GM12892 (cell line): ENCODE measurements around the gene ZC3H7B. TPM values are rescaled to one million over a fixed set of nuclear protein-coding genes. Genes with fewer than 3 reads are reported as not detected.
"Not testable (repeated sequence)": the region's sequence is repeated elsewhere in the genome, so short reads cannot be mapped to it uniquely, and the experiment has no call there.

Source experiments
- DNase-seq: peaks from one replicate; pipeline ENCODE4 v3.0.0; 2011; ENCODE audit not compliant: insufficient read length
- FAIRE-seq: peaks from 2 replicates; lab custom pipeline; 2011; peaks lifted over from hg19 to GRCh38; lab: Jason Lieb, UNC
- POLR2A ChIP-seq: IDR thresholded peaks from 2 replicates; pipeline ENCODE4 v1.6.1; 2011; ENCODE audit warnings: low read depth, low read length, control low read depth
- POLR2AphosphoS5 ChIP-seq: IDR thresholded peaks from 2 replicates; pipeline ENCODE4 v1.6.1; 2011; ENCODE audit warnings: low read depth, low read length, control low read depth
- TAF1 ChIP-seq: IDR thresholded peaks from 2 replicates; pipeline ENCODE4 v1.6.1; 2011; ENCODE audit warnings: low read depth, mild to moderate bottlenecking, control low read depth, low read length, borderline replicate concordance
- polyA plus RNA-seq: library from polyadenylated mRNA; unstranded; fragments of >200 nt; gene quantifications from one replicate; pipeline ENCODE4 v1.2.1, GENCODE V29; 2012; ENCODE audit warnings: missing spikeins, inconsistent platforms; ENCODE audit not compliant: missing spikeins

The ZC3H7B gene, protein sequence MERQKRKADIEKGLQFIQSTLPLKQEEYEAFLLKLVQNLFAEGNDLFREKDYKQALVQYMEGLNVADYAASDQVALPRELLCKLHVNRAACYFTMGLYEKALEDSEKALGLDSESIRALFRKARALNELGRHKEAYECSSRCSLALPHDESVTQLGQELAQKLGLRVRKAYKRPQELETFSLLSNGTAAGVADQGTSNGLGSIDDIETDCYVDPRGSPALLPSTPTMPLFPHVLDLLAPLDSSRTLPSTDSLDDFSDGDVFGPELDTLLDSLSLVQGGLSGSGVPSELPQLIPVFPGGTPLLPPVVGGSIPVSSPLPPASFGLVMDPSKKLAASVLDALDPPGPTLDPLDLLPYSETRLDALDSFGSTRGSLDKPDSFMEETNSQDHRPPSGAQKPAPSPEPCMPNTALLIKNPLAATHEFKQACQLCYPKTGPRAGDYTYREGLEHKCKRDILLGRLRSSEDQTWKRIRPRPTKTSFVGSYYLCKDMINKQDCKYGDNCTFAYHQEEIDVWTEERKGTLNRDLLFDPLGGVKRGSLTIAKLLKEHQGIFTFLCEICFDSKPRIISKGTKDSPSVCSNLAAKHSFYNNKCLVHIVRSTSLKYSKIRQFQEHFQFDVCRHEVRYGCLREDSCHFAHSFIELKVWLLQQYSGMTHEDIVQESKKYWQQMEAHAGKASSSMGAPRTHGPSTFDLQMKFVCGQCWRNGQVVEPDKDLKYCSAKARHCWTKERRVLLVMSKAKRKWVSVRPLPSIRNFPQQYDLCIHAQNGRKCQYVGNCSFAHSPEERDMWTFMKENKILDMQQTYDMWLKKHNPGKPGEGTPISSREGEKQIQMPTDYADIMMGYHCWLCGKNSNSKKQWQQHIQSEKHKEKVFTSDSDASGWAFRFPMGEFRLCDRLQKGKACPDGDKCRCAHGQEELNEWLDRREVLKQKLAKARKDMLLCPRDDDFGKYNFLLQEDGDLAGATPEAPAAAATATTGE
- polyA plus RNA-seq, result 19.3 TPM

DNA sequence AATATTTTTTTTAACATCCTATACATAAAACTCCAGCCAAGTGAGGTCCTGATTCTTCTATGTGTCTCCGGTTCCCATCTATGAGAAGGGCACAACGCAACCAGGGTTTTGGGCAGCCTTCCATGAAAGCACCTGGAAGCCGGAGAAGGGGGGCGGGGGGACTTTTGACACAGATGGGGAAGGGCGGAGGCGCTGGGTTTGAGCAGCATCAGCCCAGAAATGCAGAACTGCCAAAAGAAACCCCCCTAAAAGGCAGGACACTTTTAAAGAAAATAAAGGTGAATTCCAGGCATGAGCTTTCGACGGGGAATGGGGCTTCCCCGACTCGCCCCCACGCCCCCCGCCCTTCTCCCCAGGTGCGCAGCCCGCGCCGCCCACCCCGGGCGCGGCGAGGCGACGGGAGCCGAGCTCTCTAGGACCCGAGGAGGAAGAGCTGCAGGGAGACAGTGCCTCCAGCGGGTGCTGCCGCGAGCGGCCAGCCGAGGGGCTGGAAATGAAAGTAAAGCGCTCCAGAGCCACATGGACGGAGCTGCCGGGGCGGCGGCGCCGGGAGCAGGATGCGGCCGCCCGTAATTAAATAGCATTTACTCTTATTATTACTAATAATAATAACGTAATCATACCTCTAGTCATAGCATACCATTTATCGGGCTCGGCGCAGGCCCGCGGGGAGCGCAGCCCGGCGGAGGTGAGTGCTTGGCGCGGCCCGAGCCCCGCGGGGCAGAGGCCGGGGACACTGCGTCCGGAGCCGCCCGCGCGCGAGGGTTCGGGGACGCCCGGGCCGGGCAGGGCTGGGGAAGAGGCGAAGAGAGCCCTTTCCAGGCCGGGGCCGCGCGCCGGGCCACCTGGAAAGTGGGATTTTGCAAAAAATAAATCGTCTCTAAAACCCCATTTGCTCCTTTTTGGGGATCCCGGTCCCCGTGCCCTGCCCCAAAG, at the start of gene ZC3H7B:
Gene ZC3H7B, plus strand, starts transcription at position 441 of the 936 bp plus-strand sequence. CDS start 19,136 bp downstream, outside the sequence.
- peak; percentile 85 for TF ChIP-seq POLR2A
- TF ChIP-seq TAF1, result peak; percentile 85
- peak; percentile 66; the same call in 1 of the 2 replicates for TF ChIP-seq POLR2AphosphoS5
- DNase-seq (peak; percentile 95), FAIRE-seq (peak; percentile 85)

- no peak for TF ChIP-seq TAF1
- TF ChIP-seq POLR2A, result no peak
- no peak for TF ChIP-seq POLR2AphosphoS5
- FAIRE-seq (no peak), DNase-seq (no peak)
These were observed 49.0 kb upstream of the ZC3H7B start for GRCh38 chr22:41252365-41252764.

- no peak for DNase-seq
- no peak for TF ChIP-seq POLR2AphosphoS5
- no peak for TF ChIP-seq TAF1
- TF ChIP-seq POLR2A, result no peak
- FAIRE-seq, result no peak
These were observed 47.1 kb upstream of the ZC3H7B start for GRCh38 chr22:41254230-41254629.

- no peak for TF ChIP-seq TAF1
- no peak for TF ChIP-seq POLR2A
- no peak for TF ChIP-seq POLR2AphosphoS5
- FAIRE-seq (no peak), DNase-seq (no peak)
These were observed 44.8 kb upstream of the ZC3H7B start for GRCh38 chr22:41256254-41257253.

DNA sequence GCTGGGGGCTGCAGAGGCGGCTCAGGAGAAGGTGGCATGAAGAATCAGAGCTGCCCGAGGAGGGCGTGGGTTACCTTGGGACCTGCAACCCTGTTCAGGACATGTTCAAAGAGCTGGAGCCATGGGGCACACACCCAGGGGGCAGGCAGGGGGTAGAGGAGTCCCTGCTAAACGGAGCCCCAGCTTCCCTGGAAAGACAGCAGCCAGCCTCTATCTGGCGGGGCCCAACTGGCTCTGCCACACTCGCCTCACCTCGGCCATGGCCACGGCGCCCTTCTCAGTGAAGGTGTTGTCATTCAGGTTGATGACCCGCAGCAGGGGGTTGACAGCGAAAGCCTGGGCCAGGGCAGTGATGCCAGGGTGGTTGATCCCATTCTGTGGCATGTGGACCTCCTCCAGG, 43.6 kb upstream of the ZC3H7B start:
- TF ChIP-seq TAF1, result no peak
- no peak for TF ChIP-seq POLR2A
- no peak for TF ChIP-seq POLR2AphosphoS5
- DNase-seq, result no peak
- no peak for FAIRE-seq

DNA sequence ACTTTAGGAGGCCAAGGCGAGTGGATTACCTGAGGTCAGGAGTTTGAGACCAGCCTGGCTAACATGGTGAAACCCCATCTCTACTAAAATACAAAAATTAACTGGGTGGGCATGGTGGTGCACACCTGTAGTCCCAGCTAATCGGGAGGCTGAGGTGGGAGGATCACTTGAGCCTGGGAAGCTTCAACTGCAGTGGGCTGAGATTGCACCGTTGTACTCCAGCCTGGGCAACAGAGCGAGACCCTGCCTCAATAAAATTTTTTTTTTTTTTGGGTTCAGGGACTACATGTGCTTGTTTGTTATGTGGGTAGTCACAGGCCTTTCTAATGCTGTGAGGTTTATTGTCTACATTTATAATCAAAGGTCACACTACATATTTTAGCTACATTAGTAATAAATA, 41.6 kb upstream of the ZC3H7B start:
- not testable (repeated sequence) for DNase-seq, FAIRE-seq

DNA sequence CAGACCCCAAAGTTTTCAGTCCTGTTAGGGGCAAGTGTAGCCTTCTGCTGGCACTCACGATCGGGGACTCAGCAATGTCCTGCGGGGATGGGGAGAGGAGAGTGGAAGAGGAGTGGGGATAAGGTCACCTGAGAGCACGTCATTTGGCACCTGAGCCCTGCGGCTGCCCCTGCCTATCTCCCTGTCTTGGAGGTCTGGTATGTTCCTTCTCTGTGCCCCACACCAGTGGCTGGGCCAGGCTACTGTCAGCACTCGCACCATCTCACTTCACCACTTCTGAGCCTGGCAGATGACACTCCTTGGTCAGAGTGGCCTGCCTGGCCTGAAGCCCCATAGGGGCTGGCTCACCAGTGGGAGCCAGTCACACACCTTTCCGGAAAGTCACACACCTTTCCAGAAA, 40.5 kb upstream of the ZC3H7B start:
- FAIRE-seq (no peak), DNase-seq (no peak)
- TF ChIP-seq POLR2AphosphoS5 (no peak), TAF1 (no peak), POLR2A (no peak)

DNA sequence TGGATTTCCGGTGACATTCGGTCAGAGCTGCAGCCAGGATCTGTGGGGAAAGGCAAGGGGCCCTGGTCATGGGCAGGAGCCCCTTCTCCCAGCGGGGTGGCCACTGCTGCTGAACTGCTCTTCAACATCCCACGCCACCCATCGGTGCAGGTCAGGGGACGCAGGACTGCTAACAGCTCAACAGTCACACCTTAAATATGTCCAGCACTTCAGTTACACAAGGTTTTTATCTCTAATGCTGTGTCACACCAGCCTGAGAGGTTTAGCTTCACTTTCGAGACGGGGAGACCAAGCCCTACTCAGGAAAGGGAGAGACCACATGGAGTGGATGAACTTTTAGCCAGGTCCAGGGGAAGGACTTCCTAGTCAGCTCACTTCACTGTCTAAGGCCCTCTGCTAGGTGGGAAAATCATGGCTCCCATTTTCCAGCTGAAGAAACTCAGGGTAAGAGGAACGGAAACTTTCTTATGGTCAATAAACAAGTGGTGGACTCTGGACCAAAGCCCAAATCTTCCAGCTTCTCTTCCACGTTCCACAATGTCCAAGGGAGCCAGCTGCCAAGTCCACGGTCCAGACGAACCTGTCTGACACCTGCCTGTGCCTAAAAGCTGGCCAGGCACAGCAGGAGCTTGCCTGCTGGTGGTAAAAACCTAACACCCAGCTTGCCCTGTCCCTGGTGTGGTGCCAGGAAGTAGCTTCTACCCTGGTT, 39.6 kb upstream of the ZC3H7B start:
- no peak for TF ChIP-seq POLR2A
- TF ChIP-seq POLR2AphosphoS5, result no peak
- no peak for TF ChIP-seq TAF1
- FAIRE-seq (no peak), DNase-seq (no peak)

DNA sequence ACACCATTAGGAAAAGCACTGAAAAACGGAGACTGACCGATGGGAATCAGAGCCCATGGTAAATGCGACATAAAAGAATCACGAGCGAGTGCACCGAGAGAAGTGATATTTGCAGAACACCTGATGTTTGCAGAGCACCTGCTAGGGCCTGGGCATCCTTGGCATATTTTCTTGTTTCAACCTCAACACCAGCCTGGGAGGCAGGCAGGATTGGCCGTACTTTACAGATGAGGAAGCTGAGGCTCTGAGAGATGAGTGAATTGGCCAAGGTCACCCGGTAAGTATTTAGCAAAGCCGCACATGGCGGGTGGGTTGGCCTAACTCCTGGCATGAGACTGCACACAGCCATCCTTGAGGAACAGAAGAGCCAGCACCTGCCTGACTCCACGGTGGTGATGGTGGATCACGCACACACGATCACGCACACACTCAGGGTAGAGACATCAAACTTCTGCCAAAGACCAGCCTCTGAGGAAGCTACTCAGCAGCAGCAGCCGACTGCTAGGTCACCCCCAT, 39.0 kb upstream of the ZC3H7B start:
- FAIRE-seq, result no peak
- DNase-seq, result no peak
- TF ChIP-seq TAF1 (no peak), POLR2A (no peak), POLR2AphosphoS5 (no peak)
